ENCODE measurements around the gene KLHDC1. TPM values are rescaled to one million over a fixed set of nuclear protein-coding genes. Genes with fewer than 3 reads are reported as not detected.

KLHDC1 gene
- polyA plus RNA-seq, 1 donor (not counting 4 experiments of a cell fraction or from before 2014, with no cell fraction given), result 0.50 TPM

DNA sequence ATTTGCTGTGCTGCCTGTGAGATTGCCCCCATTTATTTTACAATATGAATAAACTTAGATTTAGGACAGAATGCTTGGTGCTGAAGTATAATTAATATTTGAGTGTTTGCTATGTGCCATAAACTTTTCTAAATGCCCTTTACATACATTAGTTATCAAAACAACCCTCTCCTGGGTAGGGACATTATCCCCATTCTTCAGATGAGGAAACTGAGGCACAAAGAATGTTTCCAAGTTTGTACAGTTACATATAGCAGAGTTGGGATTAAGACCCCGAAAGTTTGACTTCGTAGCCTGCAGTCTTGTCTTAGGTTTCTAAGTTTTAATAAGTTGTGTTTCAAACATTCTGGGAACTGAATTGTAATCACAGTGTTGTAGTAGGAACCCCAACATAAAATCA is 93.4 kb downstream of the KLHDC1 start:
- H3K27ac ChIP-seq (ENCODE audit: control insufficient read depth, insufficient read depth, low read length), result no peak overlapping the region
- H3K9me1 ChIP-seq (ENCODE audit: control insufficient read depth, extremely low read depth, insufficient read depth, low read length), result no peaks in the 10 kb centered on the region
- H3K27me3 ChIP-seq (ENCODE audit: control insufficient read depth, extremely low read depth, insufficient read depth, low read length), result no peaks in the 10 kb centered on the region
- no peak overlapping the region for H3K9ac ChIP-seq (ENCODE audit: control insufficient read depth, extremely low read depth, insufficient read depth, low read length)
- H3K79me2 ChIP-seq (ENCODE audit: control insufficient read depth, insufficient read depth, low read length), result no peaks in the 10 kb centered on the region
- no peak overlapping the region for H2AFZ ChIP-seq (ENCODE audit: control insufficient read depth, low read length)
- H3K4me2 ChIP-seq (ENCODE audit: control insufficient read depth, extremely low read depth, insufficient read depth, low read depth, low read length), result no peak overlapping the region
- H3K9me3 ChIP-seq (ENCODE audit: control insufficient read depth, low read depth, low read length), result no peaks in the 10 kb centered on the region
- FAIRE-seq (no peak), DNase-seq (ENCODE audit: low read depth, low spot score) (no peak)
- H3K36me3 ChIP-seq (ENCODE audit: control insufficient read depth in 2 of 2, extremely low read depth in 1 of 2, insufficient read depth in 2 of 2, low read length in 2 of 2), result peaks cover 22% of the 10 kb centered on the region in 2 experiments
- dilution Hi-C loops (cut with MboI; ENCODE audit: extremely low pct_ligation_motif_present, low sequenced_read_pairs), result no loop called here
- no peaks in the 10 kb centered on the region for H3K4me1 ChIP-seq (ENCODE audit: control insufficient read depth, extremely low read depth, insufficient read depth, low read length)
- TF ChIP-seq EZH2 (IDR thresholded peaks at IDR 0.05; ENCODE audit: low read length) (no peak), CTCF (optimal IDR thresholded peaks at IDR 0.05 in 1 of 3, IDR thresholded peaks at IDR 0.05 in 1 of 3, conservative IDR thresholded peaks at IDR 0.05 in 1 of 3; ENCODE audit: extremely low read depth in 1 of 3, insufficient read depth in 2 of 3, low read length in 3 of 3) (no peak)
- no peak overlapping the region for H3K4me3 ChIP-seq (ENCODE audit: control insufficient read depth in 2 of 3, extremely low read depth in 1 of 3, insufficient read depth in 2 of 3, low read depth in 1 of 3, low read length in 3 of 3)
- H4K20me1 ChIP-seq (ENCODE audit: control insufficient read depth, extremely low read depth, insufficient read depth, low read length), result no peaks in the 10 kb centered on the region

- Histone ChIP-seq H2AFZ (ENCODE audit: control insufficient read depth, low read length) (no peak overlapping the region), H3K79me2 (ENCODE audit: control insufficient read depth, insufficient read depth, low read length) (no peaks in the 10 kb centered on the region), H4K20me1 (ENCODE audit: control insufficient read depth, extremely low read depth, insufficient read depth, low read length) (no peaks in the 10 kb centered on the region), H3K27me3 (ENCODE audit: control insufficient read depth, extremely low read depth, insufficient read depth, low read length) (no peaks in the 10 kb centered on the region), H3K4me1 (ENCODE audit: control insufficient read depth, extremely low read depth, insufficient read depth, low read length) (no peaks in the 10 kb centered on the region), H3K9ac (ENCODE audit: control insufficient read depth, extremely low read depth, insufficient read depth, low read length) (no peak overlapping the region), H3K4me3 (ENCODE audit: control insufficient read depth in 2 of 3, extremely low read depth in 1 of 3, insufficient read depth in 2 of 3, low read depth in 1 of 3, low read length in 3 of 3) (no peak overlapping the region), H3K9me1 (ENCODE audit: control insufficient read depth, extremely low read depth, insufficient read depth, low read length) (no peaks in the 10 kb centered on the region), H3K9me3 (ENCODE audit: control insufficient read depth, low read depth, low read length) (no peaks in the 10 kb centered on the region), H3K27ac (ENCODE audit: control insufficient read depth, insufficient read depth, low read length) (no peak overlapping the region), H3K4me2 (ENCODE audit: control insufficient read depth, extremely low read depth, insufficient read depth, low read depth, low read length) (no peak overlapping the region), H3K36me3 (ENCODE audit: control insufficient read depth in 2 of 2, extremely low read depth in 1 of 2, insufficient read depth in 2 of 2, low read length in 2 of 2) (peaks cover 14 to 34% of the 10 kb centered on the region in 2 experiments)
- no peak for TF ChIP-seq CTCF (optimal IDR thresholded peaks at IDR 0.05 in 1 of 3, IDR thresholded peaks at IDR 0.05 in 1 of 3, conservative IDR thresholded peaks at IDR 0.05 in 1 of 3; ENCODE audit: extremely low read depth in 1 of 3, insufficient read depth in 2 of 3, low read length in 3 of 3)
- DNase-seq (ENCODE audit: low read depth, low spot score) (no peak), FAIRE-seq (no peak)
- dilution Hi-C loops (cut with MboI; ENCODE audit: extremely low pct_ligation_motif_present, low sequenced_read_pairs), result no loop called here
Measured at GRCh38 chr14:49792618-49793017, 99.7 kb downstream of the KLHDC1 start.

Measured in keratinocyte (primary cell).